Activated gamma-delta T cell treated with Interleukin-2 at 50 U/mL for 16 hours (primary cell): Measurements from ENCODE around the gene MORN5.

Source experiments
- DNase-seq: peaks from one replicate; pipeline ENCODE4 v3.0.0-alpha.2; 2020

MORN5 gene

GRCh38 chr9:122217640-122218039 lies 57.9 kb downstream of the MORN5 start:
- no peak for DNase-seq

GRCh38 chr9:122218071-122218934 lies 58.6 kb downstream of the MORN5 start:
- no peak for DNase-seq

GRCh38 chr9:122218935-122219855 lies 59.5 kb downstream of the MORN5 start:
- no peak for DNase-seq

GRCh38 chr9:122219856-122220672 lies 60.4 kb downstream of the MORN5 start:
- DNase-seq: no peak

- DNase-seq: no peak
Measured at GRCh38 chr9:122220673-122221182, 61.0 kb downstream of the MORN5 start.

- no peak for DNase-seq
Measured at GRCh38 chr9:122221183-122221811, 61.6 kb downstream of the MORN5 start.

- DNase-seq: no peak
Measured at GRCh38 chr9:122222791-122223190, 63.1 kb downstream of the MORN5 start.

- no peak for DNase-seq
Measured at GRCh38 chr9:122223435-122223834, 63.7 kb downstream of the MORN5 start.

- no peak for DNase-seq
Measured at GRCh38 chr9:122225312-122226141, 65.8 kb downstream of the MORN5 start.

- DNase-seq: no peak
Measured at GRCh38 chr9:122226142-122226757, 66.5 kb downstream of the MORN5 start.

- DNase-seq: no peak
Measured at GRCh38 chr9:122226758-122227574, 67.3 kb downstream of the MORN5 start.

GRCh38 chr9:122227575-122227900 lies 67.8 kb downstream of the MORN5 start:
- DNase-seq: no peak

- DNase-seq: no peak
Measured at GRCh38 chr9:122228191-122228567, 68.5 kb downstream of the MORN5 start.

- no peak for DNase-seq
Measured at GRCh38 chr9:122228568-122229484, 69.1 kb downstream of the MORN5 start, which contains the start of gene LHX6. Gene LHX6, minus strand, starts transcription at chr9:122228957. Its CDS starts 217 bp downstream, at chr9:122228740.

GRCh38 chr9:122229485-122229837 lies 69.8 kb downstream of the MORN5 start:
- DNase-seq: no peak

GRCh38 chr9:122232796-122233306 lies 73.1 kb downstream of the MORN5 start:
- no peak for DNase-seq

GRCh38 chr9:122234022-122234748 lies 74.5 kb downstream of the MORN5 start:
- DNase-seq: no peak

- no peak for DNase-seq
Measured at GRCh38 chr9:122236681-122237080, 77.0 kb downstream of the MORN5 start.
